HT1080 (cell line): ENCODE measurements around the gene TUBB4A. TPM values are rescaled to one million over a fixed set of nuclear protein-coding genes. Genes with fewer than 3 reads are reported as not detected.

Source experiments
- DNase-seq: peaks from one replicate; pipeline ENCODE4 v3.0.0-alpha.2; 2015; ENCODE audit warnings: low read depth
- small RNA-seq: library from RNA; depleted of rRNA; stranded (forward); fragments of <200 nt; gene quantifications from one replicate; pipeline ENCODE3, GENCODE V24; 2014
- total RNA-seq: library from RNA; depleted of rRNA; stranded (reverse); fragments of >200 nt; shearing (Covaris generic); gene quantifications from 2 replicates; pipeline ENCODE4 v1.2.3, GENCODE V29; 2014; rRNA removed

Gene TUBB4A
- total RNA-seq, 1 experiment from 2014 or later, result 1.9 TPM

DNA sequence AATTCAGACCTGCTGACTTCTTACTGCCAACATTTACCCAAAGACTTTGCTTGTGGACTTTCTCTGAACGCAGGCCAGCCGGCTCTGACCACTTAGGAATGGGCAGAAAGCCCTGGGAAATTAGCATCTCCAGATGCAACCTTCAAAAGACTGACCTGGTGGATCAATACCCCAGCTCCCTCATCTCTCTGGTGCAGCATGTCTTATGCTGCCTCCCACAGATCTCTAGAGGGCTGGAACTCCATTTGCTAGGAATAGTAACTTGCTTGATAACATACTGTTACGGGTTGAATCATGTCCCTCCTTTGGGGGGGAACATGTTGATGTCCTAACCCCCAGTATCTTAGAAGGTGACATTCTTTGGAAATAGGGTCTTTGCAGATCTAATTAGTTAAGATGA, 55.7 kb downstream of the TUBB4A start:
- no peak for DNase-seq

Small RNA genes lying within 50 kb of the gene (small RNA-seq; reads per million reads assigned to genes)
- not detected for gene AC010503.2

Other genes with a start within 250 kb of the TUBB4A start
- 18.0 and 30.0 TPM in 2 replicates for gene MLLT1, start 222.3 kb downstream of the TUBB4A start, total RNA-seq
- not detected in 2 replicates for gene ACER1, start 168.7 kb downstream of the TUBB4A start, total RNA-seq
- 141 and 155 TPM in 2 replicates for gene CLPP, start 140.8 kb downstream of the TUBB4A start, total RNA-seq
- 15.0 and 20.3 TPM in 2 replicates for gene ALKBH7, start 129.5 kb downstream of the TUBB4A start, total RNA-seq
- 1.5 and 2.0 TPM in 2 replicates for gene PSPN, start 126.4 kb downstream of the TUBB4A start, total RNA-seq
- gene GTF2F1, start 109.1 kb downstream of the TUBB4A start, total RNA-seq, result 68.4 and 73.1 TPM in 2 replicates
- 207 and 270 TPM in 2 replicates for gene KHSRP, start 77.5 kb downstream of the TUBB4A start, total RNA-seq
- gene SLC25A41, start 68.5 kb downstream of the TUBB4A start, total RNA-seq, result 0.18 TPM in 1 of 2 replicates, not detected in the other
- 34.8 and 39.5 TPM in 2 replicates for gene SLC25A23, start 42.5 kb downstream of the TUBB4A start, total RNA-seq
- gene CRB3, start 38.0 kb downstream of the TUBB4A start, total RNA-seq, result not detected in 2 replicates
- 0.06 TPM in 1 of 2 replicates, not detected in the other for gene DENND1C, start 20.5 kb downstream of the TUBB4A start, total RNA-seq
- gene TNFSF9, start 28.7 kb upstream of the TUBB4A start, total RNA-seq, result 35.7 and 45.9 TPM in 2 replicates
- 136 and 156 TPM in 2 replicates for gene CD70, start 88.8 kb upstream of the TUBB4A start, total RNA-seq
- gene TNFSF14, start 167.9 kb upstream of the TUBB4A start, total RNA-seq, result not detected in 2 replicates
- 0.07 and 0.14 TPM in 2 replicates for gene C3, start 218.3 kb upstream of the TUBB4A start, total RNA-seq
- gene GPR108, start 235.3 kb upstream of the TUBB4A start, total RNA-seq, result 23.5 and 25.5 TPM in 2 replicates
- gene TRIP10, start 237.4 kb upstream of the TUBB4A start, total RNA-seq, result 34.1 and 38.7 TPM in 2 replicates